ENCODE results near the gene ADAMTS3. TPM values are rescaled to one million over a fixed set of nuclear protein-coding genes. Genes with fewer than 3 reads are reported as not detected.

The ADAMTS3 gene
- total RNA-seq, 1 donor from 2014 or later: 11.0 TPM

DNA sequence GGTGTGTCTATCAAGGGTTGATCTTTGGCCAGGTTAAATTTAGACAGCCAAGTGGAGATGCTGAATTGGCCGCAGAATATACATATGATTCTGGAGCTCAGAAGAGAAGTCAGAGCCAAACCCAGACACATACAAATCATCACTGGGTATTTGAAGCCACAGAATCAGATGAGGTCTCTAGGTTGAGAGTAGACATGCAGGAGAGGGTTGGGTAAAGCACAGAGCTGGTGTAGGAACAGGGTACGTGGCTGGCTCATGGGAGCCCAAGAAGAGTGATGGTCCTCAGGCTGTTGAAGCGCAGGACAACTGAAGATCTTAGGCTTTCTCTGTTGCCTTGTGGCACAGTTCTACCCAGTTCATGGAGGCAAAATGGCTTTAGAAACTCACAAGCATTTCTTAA, 37.7 kb downstream of the ADAMTS3 start:
- H3K27ac Mint-ChIP-seq: no peak overlapping the region
- no peaks in the 10 kb centered on the region for H3K9me3 Mint-ChIP-seq
- TF ChIP-seq, protein P1, sequence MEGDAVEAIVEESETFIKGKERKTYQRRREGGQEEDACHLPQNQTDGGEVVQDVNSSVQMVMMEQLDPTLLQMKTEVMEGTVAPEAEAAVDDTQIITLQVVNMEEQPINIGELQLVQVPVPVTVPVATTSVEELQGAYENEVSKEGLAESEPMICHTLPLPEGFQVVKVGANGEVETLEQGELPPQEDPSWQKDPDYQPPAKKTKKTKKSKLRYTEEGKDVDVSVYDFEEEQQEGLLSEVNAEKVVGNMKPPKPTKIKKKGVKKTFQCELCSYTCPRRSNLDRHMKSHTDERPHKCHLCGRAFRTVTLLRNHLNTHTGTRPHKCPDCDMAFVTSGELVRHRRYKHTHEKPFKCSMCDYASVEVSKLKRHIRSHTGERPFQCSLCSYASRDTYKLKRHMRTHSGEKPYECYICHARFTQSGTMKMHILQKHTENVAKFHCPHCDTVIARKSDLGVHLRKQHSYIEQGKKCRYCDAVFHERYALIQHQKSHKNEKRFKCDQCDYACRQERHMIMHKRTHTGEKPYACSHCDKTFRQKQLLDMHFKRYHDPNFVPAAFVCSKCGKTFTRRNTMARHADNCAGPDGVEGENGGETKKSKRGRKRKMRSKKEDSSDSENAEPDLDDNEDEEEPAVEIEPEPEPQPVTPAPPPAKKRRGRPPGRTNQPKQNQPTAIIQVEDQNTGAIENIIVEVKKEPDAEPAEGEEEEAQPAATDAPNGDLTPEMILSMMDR (IDR thresholded peaks at IDR 0.05; ENCODE audit: unreplicated experiment): no peak
- no peak overlapping the region for H3K4me3 Mint-ChIP-seq
- no peak for DNase-seq (ENCODE audit: low spot score in 2 of 2, unreplicated experiment in 2 of 2)
- H3K27me3 Mint-ChIP-seq (ENCODE audit: low read depth): no peaks in the 10 kb centered on the region
- H3K36me3 Mint-ChIP-seq: no peaks in the 10 kb centered on the region
- peaks cover 2% of the 10 kb centered on the region for H3K4me1 Mint-ChIP-seq

DNA sequence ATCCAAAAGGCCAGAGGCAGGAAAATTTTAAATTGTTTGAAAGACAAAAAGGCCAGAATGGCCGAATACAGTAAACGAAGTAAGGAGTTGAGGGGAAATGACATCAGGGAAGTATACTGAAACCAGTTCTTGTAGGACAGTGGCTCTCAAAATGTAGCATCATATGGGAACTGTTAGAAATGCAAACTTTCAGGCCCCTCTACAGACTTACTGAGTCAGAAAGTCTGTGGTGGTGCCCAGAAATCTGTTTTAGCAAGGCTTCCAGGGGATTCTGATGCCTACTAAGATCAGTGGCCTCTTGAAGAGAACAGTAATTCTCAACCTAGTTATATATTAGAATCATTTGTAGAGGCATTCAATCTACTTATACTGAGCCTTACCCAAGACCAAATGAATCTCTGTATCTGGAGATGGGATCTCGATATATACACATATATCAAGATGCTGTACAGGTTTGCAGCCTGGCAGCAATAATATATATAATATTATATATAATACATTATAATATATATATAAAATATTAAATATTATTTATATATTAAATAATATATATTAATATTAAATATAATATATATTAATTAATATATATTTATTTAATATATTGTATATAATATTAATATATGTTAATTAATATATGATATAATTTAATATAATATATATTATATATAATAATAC, 39.7 kb downstream of the ADAMTS3 start:
- DNase-seq (ENCODE audit: low spot score in 2 of 2, unreplicated experiment in 2 of 2): no peak
- H3K36me3 Mint-ChIP-seq: no peaks in the 10 kb centered on the region
- peaks cover 12% of the 10 kb centered on the region for H3K4me1 Mint-ChIP-seq
- no peak overlapping the region for H3K27ac Mint-ChIP-seq
- TF ChIP-seq, protein P1 (IDR thresholded peaks at IDR 0.05; ENCODE audit: unreplicated experiment): no peak
- H3K9me3 Mint-ChIP-seq: no peaks in the 10 kb centered on the region
- H3K27me3 Mint-ChIP-seq (ENCODE audit: low read depth): no peaks in the 10 kb centered on the region
- no peak overlapping the region for H3K4me3 Mint-ChIP-seq

DNA sequence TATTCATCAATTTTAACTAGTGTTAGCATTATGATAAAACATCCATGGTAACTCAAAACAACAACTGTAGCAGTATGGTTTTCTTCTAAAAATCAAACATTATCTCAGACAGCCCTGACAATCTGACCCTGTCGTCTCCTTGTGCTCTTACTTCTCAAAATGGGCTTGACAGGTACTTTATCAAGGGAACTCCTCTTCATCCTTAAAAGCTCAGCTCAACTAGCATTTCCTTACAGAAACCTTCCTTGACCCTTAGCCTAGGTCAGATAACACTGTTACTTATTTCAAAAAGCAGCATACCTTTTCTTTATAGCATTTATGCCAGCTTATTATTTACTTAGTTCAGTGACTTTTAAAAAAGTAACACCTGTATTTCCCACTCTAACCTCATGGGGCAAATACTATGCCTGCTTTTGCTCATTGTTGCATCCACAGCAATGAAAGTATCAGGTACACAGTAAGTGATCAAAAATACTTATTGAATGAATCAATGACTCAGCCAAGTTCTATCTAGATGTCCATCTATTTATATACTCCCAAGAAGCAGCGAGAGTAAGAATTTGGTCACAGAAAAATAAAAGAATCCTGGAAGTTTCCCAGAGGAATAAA, 41.9 kb downstream of the ADAMTS3 start:
- H3K4me1 Mint-ChIP-seq: peaks cover 12% of the 10 kb centered on the region
- TF ChIP-seq, protein P1 (IDR thresholded peaks at IDR 0.05; ENCODE audit: unreplicated experiment): peak; percentile 30
- peaks cover 5% of the 10 kb centered on the region for H3K9me3 Mint-ChIP-seq
- H3K27ac Mint-ChIP-seq: no peak overlapping the region
- peaks cover 1% of the 10 kb centered on the region for H3K36me3 Mint-ChIP-seq
- no peaks in the 10 kb centered on the region for H3K27me3 Mint-ChIP-seq (ENCODE audit: low read depth)
- no peak overlapping the region for H3K4me3 Mint-ChIP-seq
- no peak for DNase-seq (ENCODE audit: low spot score in 2 of 2, unreplicated experiment in 2 of 2)

DNA sequence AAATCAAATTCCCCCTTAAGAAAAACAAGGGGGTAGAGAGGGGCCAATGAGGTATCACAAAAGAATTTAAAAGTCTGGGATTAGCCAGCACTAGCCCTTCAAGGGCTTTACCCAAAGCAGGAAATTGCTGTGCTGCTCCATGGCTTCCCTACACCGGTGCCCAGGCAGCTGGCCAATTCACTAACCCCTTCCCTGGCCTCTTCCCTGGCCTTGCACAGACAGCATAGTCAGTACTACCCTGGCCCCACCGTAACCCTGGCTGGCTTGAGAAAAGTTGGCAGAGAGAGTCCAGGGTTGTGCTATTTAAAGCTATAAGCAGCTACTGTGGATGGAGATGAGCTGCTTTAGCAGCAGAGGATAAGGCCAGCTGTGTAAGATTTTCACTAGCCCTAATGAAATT, 43.1 kb downstream of the ADAMTS3 start:
- peaks cover 12% of the 10 kb centered on the region for H3K4me1 Mint-ChIP-seq

DNA sequence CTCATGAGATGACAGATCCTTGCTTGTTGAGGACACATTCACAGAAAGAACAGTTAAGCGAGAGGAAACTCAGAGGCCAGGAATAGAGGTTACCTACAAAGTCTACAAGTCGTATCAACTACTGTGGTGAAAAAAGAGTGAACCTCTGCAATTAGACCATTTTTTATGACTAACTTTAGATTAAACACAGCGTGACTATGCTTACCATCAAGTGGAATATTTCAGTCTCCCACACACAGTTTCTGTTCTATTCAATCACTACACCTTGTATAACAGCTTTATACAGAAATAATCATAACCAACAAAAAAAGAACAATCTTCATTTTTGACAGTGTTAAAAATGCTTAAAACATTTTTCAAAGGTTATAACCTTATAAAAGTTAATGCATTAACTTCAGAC, 46.6 kb downstream of the ADAMTS3 start:
- Mint-ChIP-seq H3K27ac (no peak overlapping the region), H3K4me3 (no peak overlapping the region), H3K9me3 (peaks cover 18% of the 10 kb centered on the region), H3K36me3 (peaks cover 5% of the 10 kb centered on the region), H3K4me1 (peaks cover 12% of the 10 kb centered on the region), H3K27me3 (ENCODE audit: low read depth) (no peaks in the 10 kb centered on the region)
- TF ChIP-seq, protein P1 (IDR thresholded peaks at IDR 0.05; ENCODE audit: unreplicated experiment): no peak
- no peak for DNase-seq (ENCODE audit: low spot score in 2 of 2, unreplicated experiment in 2 of 2)

More for the DNA sequence above, 43.1 kb downstream of the ADAMTS3 start:
- TF ChIP-seq, protein P1 (IDR thresholded peaks at IDR 0.05; ENCODE audit: unreplicated experiment): no peak
- H3K9me3 Mint-ChIP-seq: peaks cover 10% of the 10 kb centered on the region
- H3K4me3 Mint-ChIP-seq: no peak overlapping the region
- H3K27ac Mint-ChIP-seq: peak overlapping the region; percentile 39
- DNase-seq (ENCODE audit: low spot score in 2 of 2, unreplicated experiment in 2 of 2): peak in 1 of 2 experiments; percentile 41
- no peaks in the 10 kb centered on the region for H3K27me3 Mint-ChIP-seq (ENCODE audit: low read depth)
- H3K36me3 Mint-ChIP-seq: peaks cover 3% of the 10 kb centered on the region
